ENCODE results near the gene PARG.
"Not testable (repeated sequence)": the region's sequence is repeated elsewhere in the genome, so short reads cannot be mapped to it uniquely, and the experiment has no call there.

The PARG gene

DNA sequence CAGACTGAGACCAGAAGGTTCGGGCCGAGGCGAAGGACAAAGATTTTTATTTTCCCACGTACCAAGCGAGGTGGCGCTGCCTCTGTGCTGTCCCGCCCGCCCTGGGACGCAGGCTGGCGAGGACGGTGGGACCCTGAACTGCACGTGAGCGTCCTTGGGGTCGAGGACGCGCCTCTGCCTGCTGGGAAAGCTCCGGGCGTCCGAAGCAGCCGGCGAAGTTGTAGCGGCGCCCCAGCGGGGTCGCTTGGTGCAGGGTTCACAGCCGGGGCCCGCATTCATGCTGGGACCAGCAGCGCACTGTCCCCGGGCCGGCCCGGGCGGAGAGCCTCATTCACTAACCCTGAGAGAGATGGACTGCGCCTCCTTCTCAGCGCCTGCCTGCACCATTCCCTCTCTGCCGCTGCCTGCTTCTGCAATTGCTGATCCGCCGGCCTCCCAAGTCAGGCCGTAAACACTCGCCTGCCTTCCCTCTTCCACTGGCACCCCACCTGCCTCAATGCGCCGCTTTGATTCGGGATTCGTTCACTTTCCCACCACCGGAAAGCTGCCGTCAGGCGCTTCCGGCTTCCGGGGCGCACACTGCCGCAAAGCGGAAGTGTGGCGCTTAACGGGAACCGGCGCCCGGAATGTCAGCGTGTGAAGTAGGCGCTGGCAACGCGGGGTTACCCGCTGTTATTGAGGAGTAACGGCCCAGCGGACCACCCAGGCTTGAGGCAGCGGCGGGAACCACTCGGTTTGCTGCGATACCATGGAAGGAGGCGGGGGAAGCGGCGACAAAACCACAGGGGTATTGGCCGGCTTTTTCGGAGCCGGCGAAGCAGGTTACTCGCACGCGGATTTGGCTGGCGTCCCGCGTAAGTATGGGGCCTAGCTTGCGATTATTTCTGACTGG lies at the start of gene PARG, which contains the start of gene TIMM23B:
TSS of gene PARG (minus strand) at position 581 of the 892 bp plus-strand sequence. CDS start at position 279, 302 bp downstream.
TSS of gene TIMM23B (plus strand) at position 607 of the 892 bp plus-strand sequence. CDS start at position 749, 142 bp downstream.
- DNase-seq: peak; percentile 90

DNA sequence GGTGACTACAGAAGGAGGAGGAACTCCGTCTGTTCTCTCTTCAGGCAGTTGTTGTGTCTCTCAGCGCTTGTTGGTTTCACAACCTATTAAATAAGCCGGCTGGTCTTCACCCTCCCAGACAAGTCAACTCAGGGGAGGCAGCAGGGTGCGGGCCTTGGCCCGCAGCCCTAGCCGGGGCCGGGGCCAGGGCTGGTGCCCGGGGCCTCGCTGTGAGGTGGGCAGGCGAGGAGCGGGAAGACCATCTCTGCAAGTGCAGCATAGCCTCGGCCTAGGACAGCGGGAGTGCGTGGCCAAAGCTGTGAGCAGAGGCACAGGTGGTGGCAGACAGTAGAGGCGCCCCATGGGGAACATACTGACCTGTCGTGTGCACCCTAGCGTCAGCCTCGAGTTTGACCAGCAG lies 46.5 kb upstream of the PARG start, which contains the start of gene AGAP6:
TSS of gene AGAP6 (plus strand) at position 31 of the 400 bp plus-strand sequence. CDS start at position 341, 310 bp downstream.
- DNase-seq: not testable (repeated sequence)

DNA sequence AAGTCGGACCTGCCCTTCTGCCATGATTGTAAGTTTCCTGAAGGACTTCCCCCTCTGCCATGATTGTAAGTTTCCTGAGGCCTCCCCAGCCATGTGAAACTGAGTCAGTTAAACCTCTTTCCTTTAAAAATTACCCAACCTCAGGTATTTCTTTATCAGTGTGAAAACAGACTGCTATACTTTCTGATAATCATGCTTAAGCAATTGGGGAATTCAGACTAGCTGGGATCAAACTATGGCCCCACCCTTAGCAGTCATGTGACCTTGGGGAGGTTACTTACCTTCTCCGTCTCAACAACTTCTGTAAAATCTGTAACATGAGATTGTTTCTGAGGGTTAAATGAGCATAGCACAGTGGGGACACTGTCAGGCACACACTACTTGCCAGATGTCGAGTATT lies 45.4 kb upstream of the PARG start:
- not testable (repeated sequence) for DNase-seq

DNA sequence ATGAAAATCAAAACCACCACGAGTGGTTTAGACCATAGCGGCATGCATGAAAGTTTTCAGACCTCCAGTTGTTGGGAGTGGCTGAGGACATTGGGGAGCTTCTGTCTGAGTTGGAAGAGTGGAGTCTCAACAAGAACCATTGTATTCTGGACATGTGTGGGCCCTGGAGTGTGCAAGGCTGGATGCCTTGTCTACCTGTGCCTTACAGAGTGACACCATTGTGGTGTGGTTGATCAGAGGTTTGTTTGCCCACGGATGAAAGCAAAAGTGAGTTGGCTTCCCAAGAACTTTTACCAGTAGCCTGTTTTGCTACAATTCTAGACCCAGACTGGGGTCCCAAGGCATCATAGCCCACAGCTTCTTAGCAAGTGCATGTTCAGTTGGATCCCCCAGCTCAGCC lies 35.9 kb upstream of the PARG start:
- DNase-seq: not testable (repeated sequence)

DNA sequence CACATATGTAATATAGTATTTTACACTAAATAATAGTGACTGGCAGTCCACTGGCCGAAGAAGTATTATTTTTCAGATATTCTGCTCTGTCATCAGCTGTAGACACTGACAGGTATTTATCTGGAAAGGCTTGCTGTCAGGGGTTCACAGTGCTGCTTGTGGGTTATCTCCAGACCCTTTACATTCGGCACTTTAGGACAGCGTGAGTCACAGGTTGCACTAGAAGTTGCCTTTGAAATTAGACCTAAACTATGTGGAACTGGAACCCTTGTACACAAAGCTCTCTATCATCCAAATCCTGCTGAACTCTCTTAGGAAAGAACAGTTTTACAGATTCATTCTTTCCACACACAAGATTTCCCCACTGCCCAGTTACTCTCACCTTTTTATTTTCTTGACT lies 30.3 kb upstream of the PARG start:
- DNase-seq: not testable (repeated sequence)

DNA sequence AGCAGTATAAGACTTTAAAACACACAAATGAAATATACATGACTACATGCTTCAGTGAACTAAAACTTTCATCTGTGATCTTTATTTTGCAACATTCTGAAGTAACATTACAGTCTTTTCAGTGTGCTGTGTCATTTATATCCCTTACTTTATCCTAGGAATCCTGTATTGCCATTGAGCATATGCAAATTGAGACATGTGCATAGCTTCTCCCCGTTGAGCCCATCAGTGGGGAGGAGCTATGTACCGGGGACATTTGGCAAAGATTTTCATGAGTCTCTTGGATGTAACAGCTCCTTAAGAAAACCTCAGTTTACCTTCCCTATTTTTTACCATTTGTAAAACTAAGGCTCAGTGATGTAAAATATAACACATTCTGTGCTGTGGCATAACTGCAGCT lies 29.6 kb upstream of the PARG start:
- DNase-seq: not testable (repeated sequence)

DNA sequence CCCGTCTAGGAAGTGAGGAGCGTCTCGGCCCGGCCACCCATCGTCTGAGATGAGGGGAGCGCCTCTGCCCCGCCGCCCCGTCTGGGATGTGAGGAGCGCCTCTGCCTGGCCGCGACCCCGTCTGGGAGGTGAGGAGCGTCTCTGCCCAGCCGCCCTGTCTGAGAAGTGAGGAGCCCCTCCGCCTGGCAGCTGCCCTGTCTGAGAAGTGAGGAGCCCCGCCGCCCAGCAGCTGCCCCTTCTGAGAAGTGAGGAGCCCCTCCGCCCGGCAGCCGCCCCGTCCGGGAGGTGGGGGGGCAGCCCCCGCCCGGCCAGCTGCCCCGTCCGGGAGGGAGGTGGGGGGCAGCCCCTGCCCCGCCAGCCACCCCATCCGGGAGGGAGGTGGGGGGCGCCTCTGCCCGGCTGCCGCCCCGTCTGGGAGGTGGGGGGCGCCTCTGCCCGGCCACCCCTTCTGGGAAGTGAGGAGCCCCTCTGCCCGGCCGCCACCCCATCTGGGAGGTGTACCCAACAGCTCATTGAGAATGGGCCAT lies 28.6 kb upstream of the PARG start:
- DNase-seq: not testable (repeated sequence)

DNA sequence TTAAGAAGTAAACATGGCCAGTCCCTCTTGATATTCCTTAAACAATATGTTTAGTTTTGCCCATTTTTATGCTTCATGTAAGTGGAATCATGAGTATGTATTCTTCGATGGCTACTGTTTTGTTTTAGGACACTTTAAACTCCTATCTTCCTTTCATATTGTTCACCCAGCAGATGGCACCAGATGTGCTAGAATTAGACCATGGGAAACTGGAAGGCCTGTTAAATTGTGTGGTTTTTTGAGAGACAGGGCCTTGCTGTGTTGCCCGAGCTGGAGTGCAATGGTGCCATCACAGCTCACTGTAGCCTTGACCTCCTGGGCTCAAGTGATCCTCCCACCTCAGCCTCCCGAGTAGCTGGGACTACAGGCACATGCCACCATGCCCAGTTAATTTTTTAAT lies 11.3 kb upstream of the PARG start:
- not testable (repeated sequence) for DNase-seq

DNA sequence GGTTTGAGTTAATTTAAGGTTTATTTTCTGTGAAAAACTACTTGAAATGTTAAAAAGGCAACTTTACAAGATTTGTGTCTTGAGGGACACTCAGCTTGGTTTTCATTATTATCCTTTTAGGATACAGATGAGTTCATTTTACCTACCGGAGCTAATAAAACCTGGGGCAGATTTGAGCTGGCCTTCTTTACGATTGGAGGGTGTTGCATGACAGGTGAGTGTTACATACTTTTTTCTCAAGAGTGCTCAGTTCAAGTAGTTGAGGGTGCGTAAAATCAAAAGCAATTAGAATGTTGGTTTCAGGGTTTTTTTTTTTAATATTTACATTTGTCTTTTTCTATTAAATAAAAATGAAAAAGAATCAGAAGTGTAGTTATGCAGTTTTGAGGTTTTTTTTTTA lies 10.2 kb upstream of the PARG start:
- not testable (repeated sequence) for DNase-seq

DNA sequence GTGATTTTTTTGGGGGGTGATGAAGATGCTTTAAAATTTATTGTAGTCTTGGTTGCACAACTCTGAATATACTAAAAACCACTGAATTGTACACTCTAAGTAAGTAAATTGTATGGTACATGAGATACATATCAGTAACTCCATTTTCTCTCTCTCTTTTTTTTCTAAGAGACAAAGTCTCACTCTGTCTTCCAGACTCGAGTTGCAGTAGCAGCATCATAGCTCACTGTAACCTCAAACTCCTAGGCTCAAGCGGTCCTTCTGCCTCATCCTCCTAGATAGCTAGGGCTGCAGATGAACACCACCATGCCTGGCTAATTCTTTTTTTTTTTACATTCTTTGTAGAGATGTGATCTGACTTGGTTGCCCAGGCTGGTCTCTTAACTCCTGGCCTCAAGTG lies 6.9 kb upstream of the PARG start:
- DNase-seq: not testable (repeated sequence)

DNA sequence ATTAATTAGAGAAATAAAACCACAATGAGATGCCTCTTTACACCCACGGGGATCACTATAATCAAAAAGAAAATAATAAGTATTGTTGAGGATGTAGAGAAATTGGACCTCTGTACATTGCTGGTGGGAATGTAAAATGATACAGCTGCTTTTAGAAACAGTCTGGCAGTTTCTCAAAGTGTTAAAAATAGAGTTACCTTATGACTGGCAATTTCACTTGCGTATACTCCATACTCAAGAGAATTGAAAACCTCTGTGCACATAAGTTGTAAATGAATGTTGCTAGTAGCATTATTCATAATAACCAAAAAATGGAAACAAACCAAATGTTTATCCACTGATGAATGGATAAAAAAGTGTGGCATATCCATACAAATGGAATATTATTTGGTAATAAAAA lies 6.3 kb upstream of the PARG start:
- DNase-seq: not testable (repeated sequence)

DNA sequence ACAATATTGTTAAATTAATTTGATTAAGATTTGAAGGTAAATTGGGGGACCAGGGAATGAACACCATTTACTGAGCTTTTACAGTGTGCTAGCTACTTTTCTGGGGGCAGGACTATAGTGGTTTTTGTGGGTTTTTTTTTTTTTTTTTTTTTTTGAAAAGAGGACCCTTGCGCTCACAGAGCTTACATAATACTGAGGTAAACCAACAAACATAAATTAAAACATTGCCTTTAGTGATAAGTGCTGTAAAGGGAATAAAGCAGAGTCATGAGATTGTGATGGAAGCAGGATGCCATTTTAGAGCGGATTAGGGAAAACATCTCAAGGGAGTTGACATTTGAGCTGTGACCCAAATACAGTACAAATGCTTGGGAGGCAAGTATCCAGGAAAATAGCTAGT lies 1.8 kb upstream of the PARG start:
- not testable (repeated sequence) for DNase-seq

DNA sequence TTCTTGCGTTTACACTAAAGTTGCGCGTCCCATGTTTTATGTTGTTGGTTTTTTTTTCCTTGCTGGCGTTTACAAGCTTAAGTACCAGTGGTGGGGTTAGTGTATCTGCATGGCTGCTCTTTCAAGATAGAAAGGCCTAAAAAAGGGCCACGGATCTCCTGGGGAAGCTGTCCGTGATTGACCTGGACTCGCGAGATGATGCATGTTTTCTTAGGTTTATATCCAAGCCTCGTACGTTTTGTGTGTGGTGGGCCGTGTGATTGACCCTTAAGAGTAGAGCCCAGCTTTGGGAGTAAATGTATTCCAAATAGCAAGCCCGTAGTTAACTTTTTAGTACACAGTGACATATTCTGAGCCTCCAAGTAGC lies 495 bp upstream of the PARG start:
- DNase-seq: peak; percentile 17

DNA sequence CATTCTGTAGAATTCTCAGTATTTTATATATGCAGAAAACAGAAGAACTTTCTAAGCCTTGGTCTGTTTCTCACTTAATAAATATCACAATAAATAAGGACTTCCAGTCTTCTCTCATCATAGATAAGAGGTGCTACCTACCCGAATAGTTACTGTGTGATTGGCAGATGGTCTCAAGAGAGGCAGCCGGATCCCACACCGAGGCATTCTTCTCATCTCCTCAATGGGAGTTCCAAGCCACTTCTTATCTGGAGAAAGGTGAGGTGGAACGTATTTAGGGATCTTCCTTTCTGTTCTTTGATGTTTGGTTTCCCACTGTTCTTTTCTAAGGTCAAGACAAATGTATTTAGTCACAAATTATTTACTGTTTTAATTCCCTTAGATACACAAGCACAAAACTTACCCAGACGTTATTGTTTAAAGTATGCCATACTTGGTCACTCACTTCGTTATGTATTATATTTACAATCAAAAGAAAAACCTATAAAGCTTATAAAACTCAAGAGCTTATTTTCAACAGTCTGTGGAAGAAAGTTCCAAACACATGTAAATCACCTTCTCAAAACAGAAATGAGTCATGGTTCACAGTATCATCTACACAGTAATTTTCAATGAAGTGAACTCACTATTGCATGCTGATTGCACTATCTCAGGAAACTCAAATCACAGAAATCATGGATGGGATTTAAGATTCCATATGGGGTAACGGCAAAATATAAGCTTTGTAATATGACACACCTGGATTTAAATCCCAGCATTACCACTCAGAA lies 9.7 kb downstream of the PARG start:
- not testable (repeated sequence) for DNase-seq

DNA sequence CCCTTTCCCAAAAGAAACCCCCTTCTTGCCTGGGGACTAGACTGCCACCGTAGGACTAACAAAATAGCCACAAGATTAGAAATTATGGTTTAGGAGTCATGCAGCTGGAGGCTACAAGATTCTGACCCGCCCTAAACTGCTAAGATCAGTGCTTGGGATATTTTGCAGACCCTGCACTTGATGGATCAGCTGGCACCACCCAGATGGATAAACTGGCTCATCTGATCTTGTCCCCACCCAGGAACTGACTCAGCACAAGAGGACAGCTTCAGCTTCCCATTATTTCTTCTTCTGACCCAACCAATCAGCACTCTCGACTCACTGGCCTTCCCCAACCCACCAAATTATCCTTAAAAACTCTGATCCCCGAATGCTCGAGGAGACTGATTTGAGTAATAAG lies 10.6 kb downstream of the PARG start:
- not testable (repeated sequence) for DNase-seq

DNA sequence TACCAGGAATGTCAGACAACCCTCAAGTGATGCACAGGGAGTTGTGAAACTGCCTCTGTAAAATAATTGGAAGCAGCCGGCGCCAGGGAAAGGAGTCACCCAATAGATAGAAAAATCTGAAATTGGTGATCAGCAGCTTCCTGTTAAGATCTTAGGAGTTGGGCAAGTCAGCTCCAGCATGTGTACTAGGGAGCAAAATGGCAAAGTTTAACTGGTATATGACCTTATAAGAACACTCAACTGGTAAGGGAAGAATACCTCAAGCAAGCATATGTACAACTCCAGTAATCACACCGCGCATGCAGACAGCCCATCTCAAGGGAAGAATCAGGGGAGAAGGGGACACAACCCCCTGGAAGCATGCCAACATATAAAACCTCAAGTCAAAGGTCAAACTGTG lies 18.3 kb downstream of the PARG start:
- DNase-seq: not testable (repeated sequence)

DNA sequence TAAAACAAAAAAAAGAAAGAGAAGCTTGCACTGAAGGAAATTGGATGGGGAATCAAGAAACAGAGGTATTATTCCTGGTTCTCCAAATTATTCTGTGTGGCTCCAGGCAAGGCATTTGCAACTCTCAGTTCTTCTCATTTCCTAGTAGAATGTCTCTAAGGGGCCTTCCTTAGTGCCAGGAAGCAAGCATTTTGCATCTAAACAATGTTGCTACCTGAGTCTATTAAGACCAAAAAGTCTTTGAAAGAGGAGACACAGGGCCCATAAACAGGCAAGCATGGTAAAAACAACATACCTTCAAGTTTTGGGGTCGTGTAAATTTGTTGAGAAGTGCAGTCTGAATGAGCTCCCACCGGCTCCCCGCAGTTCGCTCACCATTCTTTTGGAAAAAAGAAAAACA lies 19.8 kb downstream of the PARG start:
- DNase-seq: not testable (repeated sequence)

DNA sequence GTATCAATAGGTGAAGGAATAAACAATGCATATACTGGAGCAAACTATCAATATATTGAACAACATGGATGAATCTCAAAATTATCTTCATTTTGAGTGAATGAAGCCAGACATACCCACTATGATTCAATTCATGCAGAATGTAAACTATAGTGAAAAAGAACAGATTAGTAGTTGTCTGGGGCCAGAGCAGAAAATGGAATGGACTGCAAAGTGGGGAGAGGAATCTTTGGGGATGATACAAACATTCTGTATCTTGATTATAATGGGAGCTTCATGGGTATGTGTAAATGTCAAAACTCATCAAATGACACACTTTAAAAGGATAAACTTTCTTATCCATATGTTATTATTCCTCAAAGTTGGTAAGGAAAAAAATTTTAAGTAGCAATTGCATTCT lies 23.9 kb downstream of the PARG start:
- not testable (repeated sequence) for DNase-seq

DNA sequence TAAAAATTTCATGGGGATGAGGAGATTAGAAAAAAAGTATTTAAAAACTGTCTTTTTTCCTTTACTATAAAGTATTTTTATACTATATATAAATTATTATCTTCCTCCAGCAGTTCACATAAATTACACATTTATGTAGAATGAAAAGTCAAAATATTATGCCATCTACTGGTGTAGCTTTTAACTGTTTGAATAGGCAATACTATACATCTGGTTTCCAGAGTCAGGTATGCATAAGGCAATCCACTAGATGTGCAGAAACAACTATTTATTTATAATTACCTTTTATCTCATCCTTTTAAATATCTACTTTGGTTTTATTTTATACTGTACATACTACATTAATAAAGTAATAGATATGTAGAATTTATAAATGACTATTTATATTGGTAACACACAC lies 25.4 kb downstream of the PARG start:
- DNase-seq: not testable (repeated sequence)

DNA sequence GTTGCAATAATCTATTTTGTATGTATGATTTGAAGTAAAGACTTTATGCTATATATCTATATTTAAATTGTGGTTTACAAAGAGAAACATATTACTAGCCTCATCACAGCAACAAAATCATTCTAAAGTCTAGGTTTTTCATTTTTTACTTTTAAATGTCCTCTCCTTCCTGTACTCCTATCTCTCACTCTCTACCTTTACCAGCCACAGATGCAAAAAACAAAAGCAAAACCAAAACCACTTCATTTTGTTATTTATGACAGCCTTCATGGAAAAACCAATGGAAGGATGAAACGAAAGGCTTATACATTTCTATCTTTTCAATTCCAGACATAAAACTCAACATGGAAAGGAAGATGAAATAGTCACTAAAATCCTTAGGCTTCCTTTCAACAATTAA lies 31.5 kb downstream of the PARG start:
- not testable (repeated sequence) for DNase-seq

DNA sequence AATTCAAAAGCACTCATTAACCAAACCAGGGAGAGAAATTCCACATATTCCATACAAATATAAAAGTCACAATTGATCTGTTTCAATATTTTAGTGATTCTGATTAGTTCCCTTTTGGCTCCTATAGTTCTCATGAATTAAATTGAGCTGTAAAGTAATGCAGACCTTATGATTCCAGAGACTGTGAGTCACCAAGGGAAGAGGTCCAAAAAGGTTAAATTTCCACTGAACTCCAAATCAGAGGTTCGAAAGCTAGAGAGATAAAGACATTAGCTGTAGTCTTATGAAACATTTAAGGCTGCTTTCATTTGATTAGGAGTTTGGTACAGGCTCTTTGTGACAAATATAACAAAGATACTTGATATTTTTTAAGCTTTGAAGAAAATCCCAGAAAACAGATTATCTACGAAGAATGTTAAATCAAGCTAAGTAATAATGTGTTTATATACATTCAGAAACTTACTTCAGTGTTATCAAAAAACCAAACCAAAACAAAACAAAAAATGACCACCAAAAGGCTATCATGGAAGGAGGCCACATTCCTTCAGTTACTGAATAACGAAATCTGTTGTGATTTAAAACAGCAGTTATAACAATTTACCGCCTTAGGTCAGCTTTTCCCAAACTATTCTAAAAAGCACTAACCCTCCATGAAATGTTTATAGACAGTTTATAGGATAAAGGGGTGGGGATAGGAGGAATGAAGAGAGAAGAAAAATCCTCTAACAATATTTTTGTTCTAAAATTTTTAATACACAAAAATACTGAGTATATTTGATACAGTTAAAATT lies 33.3 kb downstream of the PARG start:
- not testable (repeated sequence) for DNase-seq

DNA sequence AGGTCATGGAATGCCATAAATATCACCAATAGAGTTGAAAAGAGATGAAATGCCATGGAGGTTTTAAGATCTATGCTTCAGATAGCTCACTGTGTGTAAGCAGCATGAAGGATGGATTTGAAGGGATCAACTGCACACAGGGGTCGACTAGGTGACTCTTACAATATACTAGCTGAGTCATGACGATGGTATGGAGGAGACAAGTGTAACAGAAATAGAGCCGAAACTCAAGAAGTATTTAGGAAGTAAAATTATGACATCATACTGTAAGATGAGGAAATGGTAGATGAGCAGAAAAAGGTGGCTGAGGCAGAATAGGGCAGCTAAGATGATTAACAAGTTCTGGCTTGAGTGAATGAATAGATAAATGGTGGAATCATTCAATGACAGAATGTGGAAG lies 38.0 kb downstream of the PARG start:
- DNase-seq: not testable (repeated sequence)

Data from eye (tissue), 1 donor.